ENCODE results near the gene ACACB.

- TF ChIP-seq, protein P1, sequence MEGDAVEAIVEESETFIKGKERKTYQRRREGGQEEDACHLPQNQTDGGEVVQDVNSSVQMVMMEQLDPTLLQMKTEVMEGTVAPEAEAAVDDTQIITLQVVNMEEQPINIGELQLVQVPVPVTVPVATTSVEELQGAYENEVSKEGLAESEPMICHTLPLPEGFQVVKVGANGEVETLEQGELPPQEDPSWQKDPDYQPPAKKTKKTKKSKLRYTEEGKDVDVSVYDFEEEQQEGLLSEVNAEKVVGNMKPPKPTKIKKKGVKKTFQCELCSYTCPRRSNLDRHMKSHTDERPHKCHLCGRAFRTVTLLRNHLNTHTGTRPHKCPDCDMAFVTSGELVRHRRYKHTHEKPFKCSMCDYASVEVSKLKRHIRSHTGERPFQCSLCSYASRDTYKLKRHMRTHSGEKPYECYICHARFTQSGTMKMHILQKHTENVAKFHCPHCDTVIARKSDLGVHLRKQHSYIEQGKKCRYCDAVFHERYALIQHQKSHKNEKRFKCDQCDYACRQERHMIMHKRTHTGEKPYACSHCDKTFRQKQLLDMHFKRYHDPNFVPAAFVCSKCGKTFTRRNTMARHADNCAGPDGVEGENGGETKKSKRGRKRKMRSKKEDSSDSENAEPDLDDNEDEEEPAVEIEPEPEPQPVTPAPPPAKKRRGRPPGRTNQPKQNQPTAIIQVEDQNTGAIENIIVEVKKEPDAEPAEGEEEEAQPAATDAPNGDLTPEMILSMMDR (IDR thresholded peaks at IDR 0.05; ENCODE audit: borderline replicate concordance, extremely low read depth, low read length, poor library complexity, severe bottlenecking), result no peak
- TF ChIP-seq EZH2 (IDR thresholded peaks at IDR 0.05; ENCODE audit: borderline replicate concordance, low read depth, low read length, severe bottlenecking), result no peak
These were observed 44.5 kb downstream of the ACACB start for GRCh38 chr12:109160873-109161272.

Data from DND-41 (cell line).